ENCODE measurements around the gene ALDH4A1. TPM values are rescaled to one million over a fixed set of nuclear protein-coding genes. Genes with fewer than 3 reads are reported as not detected.

The ALDH4A1 gene
- total RNA-seq, 4 donors from 2014 or later: 19.9 to 24.8 (median 22.5) TPM

DNA sequence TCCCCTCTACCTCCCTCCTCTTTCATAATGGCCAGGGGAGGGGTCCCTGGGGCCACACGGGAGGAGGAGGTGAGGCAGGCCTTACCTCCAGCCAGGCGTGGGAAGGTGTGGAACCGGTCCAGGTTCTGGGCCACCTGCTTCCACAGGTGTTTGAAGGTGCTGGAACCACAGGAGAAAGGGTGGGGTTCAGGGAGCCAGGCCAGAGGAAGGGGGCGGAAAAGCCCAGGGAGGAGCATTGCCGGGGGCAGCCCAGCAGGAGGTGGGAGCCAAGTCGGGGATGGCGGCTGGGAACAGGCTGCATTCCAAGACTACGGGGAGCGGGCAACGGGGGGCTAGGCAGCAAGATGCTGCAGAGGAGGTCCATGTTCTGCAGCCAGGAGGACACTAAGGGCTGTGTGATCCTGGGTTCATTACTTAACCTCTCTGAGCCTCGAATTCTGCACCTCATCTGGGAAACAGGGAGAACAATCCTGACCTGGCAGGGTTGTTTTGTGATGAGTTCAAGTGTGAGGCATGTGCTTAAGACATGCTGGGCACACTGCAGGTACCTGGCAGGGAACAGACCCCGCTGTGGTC lies 23.1 kb downstream of the ALDH4A1 start:
- Histone ChIP-seq H3K4me1 (peaks cover 0 to 13% (median 0%) of the 10 kb centered on the region in 3 donors), H3K9me3 (no peaks in the 10 kb centered on the region), H3K36me3 (peaks cover 0 to 53% of the 10 kb centered on the region in 2 donors), H3K27me3 (no peaks in the 10 kb centered on the region), H3K4me3 (no peak overlapping the region), H3K27ac (no peak overlapping the region)
- TF ChIP-seq, protein P1, sequence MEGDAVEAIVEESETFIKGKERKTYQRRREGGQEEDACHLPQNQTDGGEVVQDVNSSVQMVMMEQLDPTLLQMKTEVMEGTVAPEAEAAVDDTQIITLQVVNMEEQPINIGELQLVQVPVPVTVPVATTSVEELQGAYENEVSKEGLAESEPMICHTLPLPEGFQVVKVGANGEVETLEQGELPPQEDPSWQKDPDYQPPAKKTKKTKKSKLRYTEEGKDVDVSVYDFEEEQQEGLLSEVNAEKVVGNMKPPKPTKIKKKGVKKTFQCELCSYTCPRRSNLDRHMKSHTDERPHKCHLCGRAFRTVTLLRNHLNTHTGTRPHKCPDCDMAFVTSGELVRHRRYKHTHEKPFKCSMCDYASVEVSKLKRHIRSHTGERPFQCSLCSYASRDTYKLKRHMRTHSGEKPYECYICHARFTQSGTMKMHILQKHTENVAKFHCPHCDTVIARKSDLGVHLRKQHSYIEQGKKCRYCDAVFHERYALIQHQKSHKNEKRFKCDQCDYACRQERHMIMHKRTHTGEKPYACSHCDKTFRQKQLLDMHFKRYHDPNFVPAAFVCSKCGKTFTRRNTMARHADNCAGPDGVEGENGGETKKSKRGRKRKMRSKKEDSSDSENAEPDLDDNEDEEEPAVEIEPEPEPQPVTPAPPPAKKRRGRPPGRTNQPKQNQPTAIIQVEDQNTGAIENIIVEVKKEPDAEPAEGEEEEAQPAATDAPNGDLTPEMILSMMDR (IDR thresholded peaks at IDR 0.05): no peak
- TF ChIP-seq POLR2A (IDR thresholded peaks at IDR 0.05): no peak
- no peak for TF ChIP-seq POLR2AphosphoS5 (IDR thresholded peaks at IDR 0.05)
- TF ChIP-seq EP300 (IDR thresholded peaks at IDR 0.05): no peak
- ATAC-seq: no peak
- 80 to 92% methylated on average over 9 to 10 of the region's 12 CpGs for WGBS, 2 donors (ENCODE audit: low coverage in 1 of 2)

DNA sequence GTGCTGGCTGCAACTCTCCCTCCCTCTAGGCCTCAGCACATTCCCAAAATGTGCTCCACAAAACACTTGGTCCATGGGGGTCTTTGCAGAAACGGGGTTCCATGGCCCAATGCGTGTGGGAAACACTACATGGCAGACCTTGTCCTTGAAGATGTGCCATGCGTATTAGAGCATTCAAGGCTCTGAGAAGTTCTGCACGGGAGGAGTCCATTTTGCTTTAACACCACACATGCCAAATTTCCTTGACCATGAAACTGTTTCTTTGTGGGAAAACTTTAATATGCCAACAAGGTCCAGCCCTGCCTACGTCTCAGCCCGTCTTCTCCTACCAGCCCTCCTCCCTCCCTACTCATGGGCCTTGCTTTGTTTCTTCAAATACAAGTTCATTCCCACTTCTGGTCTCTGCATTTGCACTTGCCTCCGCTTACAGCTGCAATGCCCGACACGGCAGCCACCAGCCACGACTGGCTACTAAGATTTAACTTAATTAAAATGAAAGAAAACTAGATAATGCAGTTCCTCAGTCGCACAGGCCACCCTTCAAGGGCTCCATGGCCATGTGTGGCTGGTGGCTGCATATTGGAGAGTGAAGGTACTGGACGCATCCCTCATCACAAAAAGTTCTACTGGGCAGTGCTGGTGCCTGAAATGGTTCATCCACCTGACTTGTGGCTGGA lies 23.7 kb downstream of the ALDH4A1 start:
- TF ChIP-seq, protein P1 (IDR thresholded peaks at IDR 0.05): no peak
- no peak for TF ChIP-seq POLR2AphosphoS5 (IDR thresholded peaks at IDR 0.05)
- no peak for TF ChIP-seq POLR2A (IDR thresholded peaks at IDR 0.05)
- TF ChIP-seq EP300 (IDR thresholded peaks at IDR 0.05): no peak
- Histone ChIP-seq H3K36me3 (peaks cover 0 to 50% of the 10 kb centered on the region in 2 donors), H3K27ac (no peak overlapping the region), H3K9me3 (no peaks in the 10 kb centered on the region), H3K4me3 (no peak overlapping the region), H3K4me1 (peaks cover 0 to 13% (median 0%) of the 10 kb centered on the region in 3 donors), H3K27me3 (no peaks in the 10 kb centered on the region)
- ATAC-seq: no peak
- WGBS, 2 donors (ENCODE audit: low coverage in 1 of 2): 69 to 86% methylated on average over 11 to 12 of the region's 12 CpGs

DNA sequence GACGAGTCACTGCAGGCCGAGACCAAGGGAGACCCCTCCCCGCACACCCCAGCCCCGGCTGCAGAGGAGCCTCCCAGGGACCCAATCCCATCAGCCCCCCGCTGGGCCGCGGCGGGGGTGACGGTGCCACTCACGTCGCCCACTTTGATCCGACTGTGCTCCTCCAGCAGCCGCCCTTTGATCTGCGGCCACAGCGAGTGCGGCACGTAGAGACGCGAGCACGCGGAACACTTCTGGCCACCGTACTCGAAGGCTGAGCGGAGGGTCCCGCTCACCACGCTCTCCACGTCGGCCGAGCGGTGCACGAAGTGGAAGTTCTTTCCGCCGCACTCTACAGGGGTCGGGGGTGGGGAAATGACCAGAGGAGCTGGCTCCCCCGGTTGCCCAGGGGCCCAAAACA lies 25.1 kb downstream of the ALDH4A1 start:
- ATAC-seq: no peak
- 100% methylated on average over 2 of the region's 35 CpGs; no CpG with 5 or more reads in 1 of the 2 donors for WGBS, 2 donors (ENCODE audit: low coverage in 1 of 2)
- Histone ChIP-seq H3K27me3 (no peaks in the 10 kb centered on the region), H3K36me3 (peaks cover 0 to 44% of the 10 kb centered on the region in 2 donors), H3K4me1 (peaks cover 0 to 13% (median 0%) of the 10 kb centered on the region in 3 donors), H3K27ac (no peak overlapping the region), H3K4me3 (no peak overlapping the region), H3K9me3 (no peaks in the 10 kb centered on the region)
- TF ChIP-seq EP300 (IDR thresholded peaks at IDR 0.05): no peak
- TF ChIP-seq, protein P1 (IDR thresholded peaks at IDR 0.05): no peak
- TF ChIP-seq POLR2A (IDR thresholded peaks at IDR 0.05): no peak
- no peak for TF ChIP-seq POLR2AphosphoS5 (IDR thresholded peaks at IDR 0.05)

DNA sequence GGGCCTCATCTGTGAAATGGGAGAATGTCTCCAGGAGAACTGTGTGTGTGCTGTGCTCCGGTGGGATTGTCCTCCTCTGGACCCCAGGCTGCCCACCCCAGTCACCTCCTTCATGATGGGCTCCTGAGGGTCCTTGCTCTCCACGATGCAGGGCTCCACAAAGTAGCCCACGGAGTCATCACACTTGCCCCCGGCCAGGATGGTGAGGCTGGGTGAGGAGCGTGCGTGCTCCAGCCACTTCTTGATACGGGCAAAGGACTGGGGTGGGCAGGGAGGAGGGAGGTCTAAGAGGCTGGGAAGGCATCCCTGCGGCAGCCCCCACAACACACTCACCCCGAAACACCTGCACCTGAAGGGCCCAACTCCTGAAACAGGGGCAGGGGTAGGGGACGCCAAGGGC lies 26.1 kb downstream of the ALDH4A1 start:
- WGBS, 2 donors (ENCODE audit: low coverage in 1 of 2): 79% methylated on average over 2 of the region's 10 CpGs; no CpG with 5 or more reads in 1 of the 2 donors
- no peak overlapping the region for H3K27ac ChIP-seq
- no peak overlapping the region for H3K4me3 ChIP-seq

More for the DNA sequence above, 26.1 kb downstream of the ALDH4A1 start:
- Histone ChIP-seq H3K9me3 (no peaks in the 10 kb centered on the region), H3K4me1 (peaks cover 0 to 13% (median 0%) of the 10 kb centered on the region in 3 donors), H3K27me3 (no peaks in the 10 kb centered on the region), H3K36me3 (peaks cover 0 to 42% of the 10 kb centered on the region in 2 donors)
- TF ChIP-seq POLR2A (IDR thresholded peaks at IDR 0.05) (no peak), EP300 (IDR thresholded peaks at IDR 0.05) (no peak), POLR2AphosphoS5 (IDR thresholded peaks at IDR 0.05) (no peak)
- TF ChIP-seq, protein P1 (IDR thresholded peaks at IDR 0.05): no peak
- ATAC-seq: no peak

Measured in gastroesophageal sphincter (tissue), 4 donors.